ENCODE data around the gene SEZ6. TPM values are rescaled to one million over a fixed set of nuclear protein-coding genes. Genes with fewer than 3 reads are reported as not detected.

Gene SEZ6
- total RNA-seq, 2 donors from 2014 or later: 0.12 to 0.31 TPM

DNA sequence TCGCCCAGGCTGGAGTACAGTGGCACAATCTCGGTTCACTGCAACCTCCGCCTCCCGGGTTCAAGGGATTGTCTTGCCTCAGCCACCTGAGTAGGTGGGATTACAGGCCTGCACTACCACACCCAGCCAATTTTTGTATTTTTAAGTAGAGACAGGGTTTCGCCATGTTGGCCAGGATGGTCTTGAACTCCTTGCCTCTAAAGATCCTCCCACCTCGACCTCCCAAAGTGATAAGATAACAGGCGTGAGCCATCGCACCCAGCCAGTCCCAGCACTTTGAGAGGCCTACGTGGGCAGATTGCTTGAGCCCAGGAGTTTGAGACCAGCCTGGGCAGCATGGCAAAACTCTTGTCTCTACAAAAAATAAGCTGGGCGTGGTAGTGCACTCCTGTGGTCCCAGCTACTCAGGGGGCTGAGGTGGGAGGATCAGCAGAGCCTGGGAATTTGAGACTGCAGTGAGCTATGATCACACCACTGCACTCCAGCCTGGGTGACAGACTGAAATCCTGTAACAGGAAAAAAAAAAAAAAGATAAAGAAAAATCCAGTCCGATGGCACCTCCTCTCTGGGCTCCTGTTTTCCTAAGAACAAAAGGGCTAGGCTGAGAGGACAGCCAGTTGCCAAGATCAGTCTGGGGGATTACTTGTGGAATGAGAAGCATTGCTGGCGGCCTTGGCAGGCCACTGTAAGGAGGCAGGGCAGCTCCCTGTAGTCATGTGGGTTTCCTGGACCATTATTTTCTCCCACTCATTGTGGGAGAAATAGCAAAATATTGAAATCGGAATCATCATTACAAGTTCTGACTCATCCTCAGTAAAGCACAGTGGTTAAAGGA, 34.1 kb upstream of the SEZ6 start:
- ATAC-seq (peak; percentile 45 to 63), DNase-seq (no peak)
- intact Hi-C loops (cut with DNase I): no loop called here

DNA sequence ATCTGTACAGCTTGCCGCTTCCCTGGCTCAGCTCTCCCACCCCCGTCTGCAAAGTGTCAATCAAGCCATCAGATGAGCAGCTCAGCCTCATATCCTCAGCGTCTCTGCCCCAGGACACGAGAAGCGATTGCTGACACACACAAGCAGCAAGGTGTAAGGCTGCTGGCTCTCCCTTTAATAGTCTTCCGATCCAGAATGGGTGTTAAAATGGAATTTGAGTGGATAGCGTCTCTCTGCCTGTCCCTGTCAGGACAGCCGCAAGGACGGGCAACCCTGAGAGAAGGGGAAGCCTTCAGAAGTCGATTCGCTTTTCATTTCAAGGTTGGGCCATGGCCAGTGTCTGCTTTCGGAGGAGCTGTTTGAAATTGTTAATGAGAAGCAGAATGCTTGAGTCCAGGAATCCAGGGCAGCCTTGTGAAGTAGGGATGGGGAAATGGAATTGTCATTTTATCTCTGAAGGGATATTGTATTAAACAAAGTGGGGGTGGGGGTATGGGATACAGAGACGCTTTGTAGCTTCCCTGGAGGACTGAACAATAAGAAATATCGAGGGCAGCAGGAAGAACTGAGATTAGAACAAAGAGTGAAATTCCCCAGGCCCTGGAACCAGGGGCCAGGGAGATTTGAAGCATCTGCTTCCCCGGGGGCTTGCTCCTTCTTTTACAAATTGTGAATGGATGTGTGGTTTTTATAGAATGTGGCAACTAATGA, 32.4 kb upstream of the SEZ6 start:
- intact Hi-C loops (cut with DNase I): no loop called here
- ATAC-seq (no peak), DNase-seq (no peak)

DNA sequence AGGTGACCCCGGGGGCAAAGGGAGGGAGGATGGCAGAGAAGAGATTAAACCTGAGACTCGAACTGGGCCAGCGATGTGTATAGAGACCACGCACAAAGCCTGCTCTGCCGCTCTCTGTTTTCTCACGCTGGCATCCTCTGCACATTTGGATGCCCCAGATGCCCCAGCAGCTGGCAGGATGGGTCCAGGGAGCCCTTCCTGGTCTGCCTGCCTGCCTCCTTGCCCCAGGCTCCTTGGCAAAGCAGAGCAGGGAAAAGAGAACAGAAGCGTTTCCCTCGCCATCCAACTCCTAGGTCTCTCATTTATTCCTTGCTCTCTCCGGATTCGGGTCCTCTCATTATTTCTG, 31.9 kb upstream of the SEZ6 start:
- DNase-seq: no peak
- no peak for ATAC-seq
- intact Hi-C loops (cut with DNase I): no loop called here

DNA sequence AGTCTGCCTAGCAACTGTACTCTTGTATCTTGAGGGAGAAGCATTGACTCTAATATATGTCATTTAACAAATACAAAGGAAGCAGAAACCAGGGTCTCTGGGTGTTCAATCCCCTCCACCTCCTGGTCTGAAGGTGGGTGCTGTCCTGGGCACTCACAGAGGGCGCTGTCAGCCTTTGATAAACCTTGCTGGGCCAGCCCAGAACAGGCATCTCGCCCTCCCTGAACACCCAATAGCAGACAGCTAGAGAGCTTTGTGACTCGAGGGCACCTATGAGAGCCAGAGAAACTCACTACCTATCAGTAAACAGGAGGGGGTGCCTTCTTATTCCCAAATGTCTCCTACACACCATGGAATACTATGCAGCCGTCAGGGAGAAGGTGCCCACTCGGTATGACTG, 30.8 kb upstream of the SEZ6 start:
- DNase-seq: no peak
- intact Hi-C loops (cut with DNase I): no loop called here
- no peak for ATAC-seq

DNA sequence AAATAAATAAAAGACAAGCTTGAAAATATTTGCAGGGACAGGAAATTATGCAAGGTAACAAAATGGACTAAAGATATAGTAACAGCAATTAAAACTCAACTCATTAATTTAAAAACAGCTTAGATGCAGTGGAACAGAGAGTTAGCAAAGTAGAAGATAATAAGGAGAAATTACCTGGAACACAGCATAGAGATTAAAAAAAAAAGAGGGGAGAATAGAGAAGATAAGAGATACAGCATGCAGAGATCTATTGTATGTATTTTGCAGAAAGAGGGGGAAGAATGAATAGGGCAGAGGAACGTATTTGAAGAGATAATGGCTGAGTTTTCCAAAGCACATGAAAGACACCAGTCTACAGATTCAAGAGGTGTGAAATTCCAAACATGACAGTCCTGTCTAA, 28.7 kb upstream of the SEZ6 start:
- ATAC-seq: no peak
- intact Hi-C loops (cut with DNase I): no loop called here
- DNase-seq: no peak

DNA sequence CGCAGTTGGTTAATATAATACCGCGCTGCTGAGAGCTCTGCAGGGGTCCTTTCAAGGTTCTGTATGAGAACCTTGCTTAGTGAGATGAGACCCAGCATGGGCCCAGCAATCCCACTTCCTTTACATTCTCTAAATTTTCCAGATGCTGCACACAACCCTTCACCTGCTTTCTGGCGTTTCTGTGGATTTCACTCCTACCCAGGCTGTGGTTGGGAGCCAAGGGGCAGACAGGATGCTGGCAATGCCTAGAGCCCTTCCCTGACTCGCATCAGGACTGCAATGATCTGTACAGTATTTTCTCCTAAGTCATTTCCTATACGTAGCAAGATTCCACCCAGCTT, 27.0 kb upstream of the SEZ6 start:
- intact Hi-C loops (cut with DNase I): no loop called here
- ATAC-seq (no peak), DNase-seq (no peak)

DNA sequence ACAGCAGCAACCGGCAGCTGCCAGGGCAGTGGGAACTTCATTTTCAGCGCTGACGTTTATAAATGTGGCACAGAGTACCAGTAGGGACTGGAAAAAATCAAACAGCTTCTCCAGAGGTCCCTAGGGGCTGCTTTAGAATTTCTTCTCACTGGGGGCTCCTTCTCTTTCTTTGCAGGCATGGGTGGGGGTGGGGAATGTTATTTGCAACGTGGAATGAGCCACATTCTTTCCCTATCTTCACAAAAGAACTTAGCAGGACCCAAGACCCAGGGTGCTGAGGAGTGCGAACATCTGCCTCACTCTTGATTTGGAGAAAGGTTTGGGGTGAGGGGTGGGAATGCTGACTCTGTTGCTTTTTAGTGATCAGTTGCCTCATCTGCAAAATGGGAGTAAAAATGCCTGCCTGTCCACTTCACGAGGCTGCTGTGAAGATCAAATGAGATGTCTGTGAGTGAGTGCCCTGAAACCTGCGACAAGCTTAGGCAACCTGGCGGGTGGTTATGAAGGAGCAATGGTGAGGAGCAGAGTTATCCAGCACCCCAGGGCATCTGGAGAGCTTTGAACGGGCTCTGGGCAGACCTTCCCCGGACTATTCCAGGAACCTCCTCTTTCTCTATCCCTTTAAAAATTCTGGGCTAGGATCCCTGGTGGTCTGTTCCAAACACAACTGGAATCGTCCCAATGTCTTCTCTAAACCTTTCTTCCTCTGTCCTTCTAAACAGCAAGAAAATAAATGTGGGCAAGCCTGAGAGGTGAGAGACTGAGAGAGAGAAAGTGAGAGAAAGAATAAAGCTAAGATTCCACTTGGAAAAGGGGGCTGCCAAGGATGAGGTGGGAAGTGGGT, 26.4 kb upstream of the SEZ6 start:
- no peak for ATAC-seq
- DNase-seq: no peak
- intact Hi-C loops (cut with DNase I): no loop called here

DNA sequence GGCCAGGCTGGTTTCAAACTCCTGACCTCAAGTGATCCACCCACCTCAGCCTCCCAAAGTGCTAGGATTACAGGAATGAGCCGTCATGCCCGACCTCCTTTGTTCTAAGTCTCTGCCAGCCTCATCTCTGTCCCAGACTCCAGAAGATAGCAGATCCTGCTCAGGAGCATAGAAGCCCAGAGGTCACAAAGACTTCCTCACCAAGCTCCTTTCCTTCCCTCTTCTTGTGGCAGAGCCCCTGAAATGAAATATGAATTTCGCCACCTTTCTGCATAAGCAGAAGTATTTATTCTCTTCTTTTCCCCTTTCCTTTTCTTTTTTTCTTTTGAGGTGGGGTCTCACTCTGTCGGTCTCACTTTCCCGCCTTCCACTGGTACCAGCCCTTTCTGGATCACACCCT, 25.7 kb upstream of the SEZ6 start:
- DNase-seq: no peak
- no peak for ATAC-seq
- intact Hi-C loops (cut with DNase I): no loop called here

DNA sequence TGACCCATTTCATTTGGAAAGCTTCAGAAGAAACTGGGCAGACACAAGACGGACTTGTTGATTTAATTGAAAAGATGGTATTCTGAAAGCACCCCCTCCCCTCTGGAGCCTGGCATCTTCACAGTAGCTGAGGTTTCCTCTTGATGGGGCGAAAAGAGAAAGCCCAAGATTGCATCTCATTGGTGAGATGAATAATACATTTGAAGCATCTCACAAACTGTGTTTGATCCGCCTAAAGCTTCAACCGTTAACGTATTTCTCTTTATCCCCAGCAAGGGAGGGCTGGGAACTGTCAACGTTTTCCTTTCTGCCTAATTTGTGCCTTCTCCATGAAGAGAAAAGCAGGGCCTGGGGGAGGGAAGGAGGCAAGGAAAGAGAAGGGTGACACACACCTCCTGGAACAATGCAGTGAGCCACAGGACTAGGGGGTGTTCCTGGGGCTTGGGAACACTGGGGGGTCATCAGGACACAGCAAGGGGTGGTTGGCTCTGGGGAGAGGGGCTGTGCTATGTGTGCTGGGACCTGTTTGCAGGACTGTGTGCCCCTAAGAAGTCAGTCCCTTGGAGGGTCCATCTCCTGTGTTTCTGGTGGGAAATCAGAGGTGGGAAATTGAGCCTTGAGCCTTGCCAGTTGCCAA, 18.6 kb upstream of the SEZ6 start:
- intact Hi-C loops (cut with DNase I): no loop called here
- ATAC-seq: no peak
- no peak for DNase-seq

DNA sequence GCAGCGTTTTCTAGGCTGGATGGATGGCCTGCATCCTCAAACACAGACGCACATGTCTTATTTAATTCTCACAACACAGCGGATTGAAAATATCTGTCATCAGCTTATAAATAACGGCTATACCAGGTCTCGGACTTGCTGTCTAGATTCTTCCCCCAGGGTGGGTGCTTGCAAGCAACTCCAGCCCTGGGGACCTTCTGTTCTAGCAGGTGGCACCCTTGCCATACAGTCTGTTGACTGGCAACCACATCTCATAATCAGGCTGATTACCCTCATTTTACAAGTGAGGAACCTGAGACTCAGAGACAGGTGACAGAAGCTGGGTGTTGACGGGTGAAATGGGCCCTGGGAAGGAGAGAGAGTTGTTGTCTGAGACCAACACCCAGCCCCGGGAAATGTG, 16.2 kb upstream of the SEZ6 start:
- DNase-seq (no peak), ATAC-seq (no peak)
- intact Hi-C loops (cut with DNase I): no loop called here

DNA sequence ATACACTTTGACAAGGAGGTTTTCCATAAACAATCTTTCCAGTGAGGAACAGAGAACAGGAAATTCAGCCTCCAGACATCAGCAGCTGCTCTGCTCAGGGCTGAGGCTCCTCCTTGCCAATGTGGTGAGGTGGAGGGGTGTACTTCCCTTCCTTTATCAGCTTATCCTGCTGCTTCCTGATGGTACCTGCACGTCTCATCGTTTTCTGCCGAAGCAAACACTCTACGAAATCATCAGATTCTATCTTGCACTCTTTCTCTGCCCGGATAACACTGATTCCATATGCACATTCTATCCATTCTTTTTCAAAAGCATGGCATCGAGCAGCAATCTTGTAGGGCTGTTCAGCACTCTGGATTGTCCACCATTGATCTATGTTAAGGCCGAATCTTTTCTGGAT, 15.4 kb upstream of the SEZ6 start:
- intact Hi-C loops (cut with DNase I): no loop called here
- DNase-seq: no peak
- ATAC-seq: no peak

DNA sequence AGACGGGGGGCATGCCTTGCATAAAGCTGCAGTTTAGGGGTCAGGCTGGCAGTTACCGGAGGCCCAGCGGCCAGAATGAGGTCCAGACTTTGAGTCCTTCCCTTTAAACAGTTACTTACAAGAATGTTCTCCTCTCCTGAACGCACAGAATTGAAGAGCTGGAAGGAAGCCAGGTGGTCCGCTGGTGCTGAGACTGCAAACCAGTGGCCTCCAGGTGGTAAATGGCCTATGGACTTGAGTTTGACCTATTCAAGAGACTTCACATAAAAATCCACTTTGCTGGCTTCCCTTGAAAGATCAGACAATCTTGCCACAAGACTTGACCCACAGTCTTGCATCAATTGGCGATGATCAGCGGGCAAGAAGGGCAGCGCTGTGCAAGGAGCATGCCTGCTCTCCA, 14.7 kb upstream of the SEZ6 start:
- intact Hi-C loops (cut with DNase I): no loop called here
- DNase-seq: no peak

DNA sequence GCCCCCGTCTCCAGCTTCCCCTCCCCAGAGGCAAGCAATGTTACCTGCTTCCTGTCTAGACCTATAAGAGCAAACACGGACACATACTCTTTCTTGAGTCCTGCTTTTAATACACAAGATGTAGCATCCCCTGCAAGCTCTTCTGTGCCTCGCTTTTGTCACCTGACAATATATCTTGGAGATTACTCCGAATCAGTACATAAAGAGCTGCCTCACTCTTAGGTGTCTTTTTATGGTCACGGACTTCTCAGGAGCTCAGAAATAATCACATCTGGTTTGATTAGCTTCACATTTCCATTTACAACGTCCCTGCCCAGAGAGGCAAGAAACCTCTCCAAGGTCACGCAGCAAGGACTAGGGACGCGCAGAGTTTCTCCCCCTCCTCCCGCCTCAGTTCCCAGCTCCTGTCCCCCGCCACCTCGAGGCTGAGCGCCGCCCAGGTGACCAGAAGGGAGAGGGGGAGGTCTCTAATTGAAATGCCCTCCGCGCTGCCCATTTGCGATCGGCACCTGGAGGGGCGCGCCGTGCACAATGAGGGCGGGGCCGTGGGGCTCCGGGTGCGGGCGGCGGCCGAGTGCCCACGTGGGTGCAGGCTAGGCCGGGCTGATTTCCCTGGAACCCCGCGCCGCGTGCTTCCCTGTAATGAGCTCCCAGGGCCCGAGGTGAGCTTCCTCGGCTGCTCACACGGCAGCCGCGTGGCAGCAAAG, 13.8 kb upstream of the SEZ6 start:
- peak in 1 of 2 donors; percentile 57 for ATAC-seq
- DNase-seq: no peak
- intact Hi-C loops (cut with DNase I): no loop called here

More for the DNA sequence above, 14.7 kb upstream of the SEZ6 start:
- no peak for ATAC-seq

DNA sequence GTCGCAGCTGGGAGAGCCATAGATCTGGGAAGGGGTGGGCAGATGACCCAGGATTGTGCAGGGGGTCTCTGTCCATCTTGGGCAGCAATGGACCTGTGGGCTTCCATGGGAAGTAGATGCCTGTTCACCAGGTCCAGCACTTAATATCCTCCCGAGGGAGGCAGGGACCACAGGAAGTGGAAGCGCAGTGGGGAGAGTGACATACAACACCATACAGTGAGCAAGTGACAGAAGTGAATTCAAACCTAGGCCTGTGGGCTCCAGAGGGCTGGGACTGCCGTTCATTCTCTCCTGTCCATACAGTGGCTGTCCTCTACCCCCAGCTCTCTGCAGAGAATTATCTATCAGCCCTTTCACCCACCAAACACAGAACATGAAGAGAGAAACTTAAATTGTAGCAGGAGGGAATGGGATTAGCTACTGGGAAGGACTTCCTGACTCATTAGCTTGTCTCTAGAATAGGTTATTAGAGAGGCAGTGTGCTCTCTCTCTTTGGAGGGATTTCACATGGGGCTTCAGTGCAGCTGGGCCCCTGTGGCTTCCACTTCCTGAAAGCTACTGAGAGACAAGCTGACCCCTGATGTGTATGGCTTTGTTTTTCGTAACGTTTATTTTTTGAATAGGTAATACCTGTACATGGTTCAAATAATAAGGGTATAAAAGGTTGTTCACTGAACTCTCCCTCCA, 13.1 kb upstream of the SEZ6 start:
- intact Hi-C loops (cut with DNase I): no loop called here
- ATAC-seq (no peak), DNase-seq (no peak)

DNA sequence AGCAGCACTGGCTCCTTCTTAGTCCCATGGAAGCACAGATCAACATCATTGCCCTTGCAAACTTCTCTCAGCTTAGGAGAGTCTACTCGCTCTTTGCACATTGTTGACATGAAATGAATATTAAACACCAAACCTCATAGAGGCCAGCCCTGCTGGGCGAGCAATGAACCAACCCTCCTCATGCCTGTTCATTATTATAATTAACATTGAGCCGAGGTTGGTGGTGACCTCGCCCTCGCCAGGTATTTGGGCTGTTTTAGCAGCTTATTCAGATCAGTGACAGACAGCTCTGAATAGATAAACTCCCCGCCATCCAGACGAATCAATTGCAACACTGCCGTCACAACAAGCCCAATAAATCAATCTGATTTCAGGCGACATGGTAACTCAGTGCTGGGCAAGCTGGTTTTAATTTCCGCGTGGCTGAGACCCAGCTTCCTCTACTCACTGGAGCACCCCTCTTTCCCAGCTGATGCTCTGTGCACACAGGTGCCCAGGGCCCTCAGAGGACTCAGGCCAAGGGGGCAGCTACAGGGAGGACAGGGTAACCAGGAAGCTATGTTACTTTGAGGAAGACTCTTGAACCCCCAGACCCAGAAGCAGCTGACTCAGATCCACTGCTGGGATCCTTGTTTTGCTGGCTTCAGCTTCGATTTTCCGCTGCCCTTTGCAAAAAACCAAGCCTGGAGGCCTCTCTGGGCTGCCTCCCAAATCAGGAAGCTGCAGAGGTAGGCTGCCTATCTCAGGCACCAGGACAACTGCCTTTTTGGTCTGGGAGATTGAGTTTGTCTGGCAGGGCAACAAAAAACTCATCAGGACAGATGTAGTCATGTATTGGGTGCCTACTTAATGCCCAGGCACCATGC, 10.7 kb upstream of the SEZ6 start:
- DNase-seq: no peak
- intact Hi-C loops (cut with DNase I): no loop called here
- no peak for ATAC-seq

DNA sequence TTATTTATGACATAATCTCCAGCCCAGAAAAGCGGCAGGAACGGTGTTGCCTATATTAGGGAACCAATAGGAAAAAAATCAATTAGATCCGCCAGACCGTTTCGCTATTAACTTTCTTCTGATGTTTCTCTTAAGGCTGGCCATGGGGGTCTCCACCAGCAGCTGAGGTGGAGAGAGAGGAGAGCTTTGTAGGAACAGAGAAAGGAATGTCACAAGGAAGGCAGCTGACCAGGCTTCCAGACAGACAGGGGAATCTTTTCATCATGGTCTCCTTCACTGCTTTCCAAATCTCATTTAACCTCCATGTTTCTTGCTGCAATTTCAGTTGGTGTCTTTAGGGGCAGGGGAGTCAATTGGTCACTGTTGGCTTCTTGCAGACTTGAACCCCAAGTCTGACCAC, 8.9 kb upstream of the SEZ6 start:
- intact Hi-C loops (cut with DNase I): no loop called here
- ATAC-seq: no peak
- DNase-seq: no peak

DNA sequence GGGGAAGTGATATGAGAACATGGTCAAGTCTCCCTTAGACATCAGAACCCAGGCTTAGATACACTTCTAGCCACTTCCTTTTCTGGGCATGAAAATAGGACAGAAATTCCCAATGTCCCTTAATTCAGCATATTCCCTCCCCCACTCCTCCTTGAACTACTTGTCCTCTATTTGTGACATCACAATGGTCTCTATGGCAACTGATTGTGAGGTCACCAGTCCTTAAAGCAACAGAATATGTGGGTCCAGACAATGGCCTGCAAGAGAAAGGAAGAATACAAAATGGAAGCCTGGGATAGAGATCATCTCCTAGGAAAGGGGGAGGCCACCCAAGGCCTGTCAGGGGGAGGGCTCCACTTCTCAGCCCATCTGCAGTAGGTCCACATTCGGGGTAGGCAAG, 6.7 kb upstream of the SEZ6 start:
- DNase-seq (no peak), ATAC-seq (no peak)
- intact Hi-C loops (cut with DNase I): no loop called here

DNA sequence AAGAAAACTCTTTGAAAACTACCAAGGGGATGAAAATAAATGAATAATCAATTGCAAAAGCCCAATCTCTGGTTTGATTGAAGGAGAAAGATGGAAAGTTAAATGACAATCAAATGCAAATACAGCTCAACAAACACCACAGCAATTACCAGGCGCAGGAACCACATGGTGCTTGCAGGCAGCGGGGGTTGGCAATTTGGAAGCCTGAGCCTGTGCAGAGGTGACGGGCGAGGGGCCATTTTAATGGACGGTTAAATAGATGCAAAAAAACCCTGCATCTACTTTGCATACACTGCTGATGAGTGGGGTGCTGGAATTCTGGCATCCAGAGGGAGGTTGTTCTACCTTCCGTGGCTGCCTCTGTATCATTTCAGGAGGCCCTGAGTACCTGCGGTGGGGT, 4.8 kb upstream of the SEZ6 start:
- intact Hi-C loops (cut with DNase I): no loop called here
- no peak for DNase-seq
- ATAC-seq: no peak
